Measurements from ENCODE around the gene IFITM10. TPM values are rescaled to one million over a fixed set of nuclear protein-coding genes. Genes with fewer than 3 reads are reported as not detected.

The IFITM10 gene
- polyA plus RNA-seq, 1 of the 3 experiments (the other 2 are of a cell fraction) = 0.21 TPM

- H3K27me3 ChIP-seq (ENCODE audit: insufficient read depth) = peaks cover 8% of the 10 kb centered on the region; the same call in 1 of the 2 replicates
- POLR2A ChIA-PET = no interaction called here
Measured at GRCh38 chr11:1732418-1733008, 17.9 kb downstream of the IFITM10 start.

GRCh38 chr11:1731451-1732059, 18.8 kb downstream of the IFITM10 start:
- H3K27me3 ChIP-seq (ENCODE audit: insufficient read depth) = peaks cover 8% of the 10 kb centered on the region; the same call in 1 of the 2 replicates
- H3K4me2 ChIP-seq = no peak overlapping the region
- no peak for DNase-seq
- H3K9me3 ChIP-seq = no peaks in the 10 kb centered on the region
- no peak overlapping the region for H3K4me3 ChIP-seq (ENCODE audit: low read depth in 2 of 2, low read length in 1 of 2)
- peaks cover 0 to 40% of the 10 kb centered on the region in 2 experiments; a peak in 1 of 4 replicates for H3K4me1 ChIP-seq (ENCODE audit: control insufficient read depth in 1 of 2, insufficient read depth in 2 of 2, low read depth in 1 of 2, low read length in 1 of 2)
- H3K9ac ChIP-seq = no peak overlapping the region
- no peak overlapping the region for H2AFZ ChIP-seq (ENCODE audit: low read depth)
- H3K36me3 ChIP-seq (replicated peaks in 1 of 2; ENCODE audit: control insufficient read depth in 1 of 2, insufficient read depth in 2 of 2, low read length in 1 of 2) = no peaks in the 10 kb centered on the region
- 36% methylated on average over 5 of the region's 5 CpGs for WGBS (ENCODE audit: low lambda C conversion rate)
- no peaks in the 10 kb centered on the region for H3K79me2 ChIP-seq (ENCODE audit: insufficient read depth)
- H3F3A ChIP-seq (replicated peaks; ENCODE audit: insufficient read depth) = peaks cover 8% of the 10 kb centered on the region
- no peak overlapping the region for H3K27ac ChIP-seq (ENCODE audit: low read depth in 2 of 2, low read length in 1 of 2)
- ChIA-PET CTCF (no interaction called here), POLR2A (no interaction called here)
- no peaks in the 10 kb centered on the region for H3K9me2 ChIP-seq
- H4K20me1 ChIP-seq (ENCODE audit: insufficient read depth) = no peaks in the 10 kb centered on the region
- TF ChIP-seq TAF1 (IDR thresholded peaks at IDR 0.05; ENCODE audit: borderline replicate concordance, low read depth, low read length) = no peak
- TF ChIP-seq, protein P1, sequence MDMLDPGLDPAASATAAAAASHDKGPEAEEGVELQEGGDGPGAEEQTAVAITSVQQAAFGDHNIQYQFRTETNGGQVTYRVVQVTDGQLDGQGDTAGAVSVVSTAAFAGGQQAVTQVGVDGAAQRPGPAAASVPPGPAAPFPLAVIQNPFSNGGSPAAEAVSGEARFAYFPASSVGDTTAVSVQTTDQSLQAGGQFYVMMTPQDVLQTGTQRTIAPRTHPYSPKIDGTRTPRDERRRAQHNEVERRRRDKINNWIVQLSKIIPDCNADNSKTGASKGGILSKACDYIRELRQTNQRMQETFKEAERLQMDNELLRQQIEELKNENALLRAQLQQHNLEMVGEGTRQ (IDR thresholded peaks at IDR 0.05; ENCODE audit: borderline replicate concordance, low read depth, low read length) = no peak
- no peak for TF ChIP-seq RFX5 (IDR thresholded peaks at IDR 0.05; ENCODE audit: low read length)
- no peak for TF ChIP-seq SIN3A (IDR thresholded peaks at IDR 0.05; ENCODE audit: borderline replicate concordance, low read depth, low read length)
- no peak for TF ChIP-seq YY1 (IDR thresholded peaks at IDR 0.05; ENCODE audit: low read depth)
- no peak for TF ChIP-seq POLR2AphosphoS5 (IDR thresholded peaks at IDR 0.05; ENCODE audit: low read depth, low read length)
- no peak for TF ChIP-seq CHD2 (IDR thresholded peaks at IDR 0.05; ENCODE audit: low read length, partially characterized antibody)
- TF ChIP-seq NRF1 (IDR thresholded peaks at IDR 0.05; ENCODE audit: low read depth, low read length) = no peak
- TF ChIP-seq, protein P2, sequence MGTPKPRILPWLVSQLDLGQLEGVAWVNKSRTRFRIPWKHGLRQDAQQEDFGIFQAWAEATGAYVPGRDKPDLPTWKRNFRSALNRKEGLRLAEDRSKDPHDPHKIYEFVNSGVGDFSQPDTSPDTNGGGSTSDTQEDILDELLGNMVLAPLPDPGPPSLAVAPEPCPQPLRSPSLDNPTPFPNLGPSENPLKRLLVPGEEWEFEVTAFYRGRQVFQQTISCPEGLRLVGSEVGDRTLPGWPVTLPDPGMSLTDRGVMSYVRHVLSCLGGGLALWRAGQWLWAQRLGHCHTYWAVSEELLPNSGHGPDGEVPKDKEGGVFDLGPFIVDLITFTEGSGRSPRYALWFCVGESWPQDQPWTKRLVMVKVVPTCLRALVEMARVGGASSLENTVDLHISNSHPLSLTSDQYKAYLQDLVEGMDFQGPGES (IDR thresholded peaks at IDR 0.05; ENCODE audit: low read depth, low read length) = no peak
- TF ChIP-seq TCF12 (IDR thresholded peaks at IDR 0.05) = no peak
- TF ChIP-seq RCOR1 (IDR thresholded peaks at IDR 0.05; ENCODE audit: low read length) = no peak
- TF ChIP-seq SMC3 (IDR thresholded peaks at IDR 0.05; ENCODE audit: low read depth, low read length) = no peak
- no peak for TF ChIP-seq MEF2A (IDR thresholded peaks at IDR 0.05; ENCODE audit: borderline replicate concordance, low read depth)
- TF ChIP-seq USF1 (IDR thresholded peaks at IDR 0.05; ENCODE audit: borderline replicate concordance, low read depth) = no peak
- TF ChIP-seq RXRA (IDR thresholded peaks at IDR 0.05; ENCODE audit: borderline replicate concordance, low read depth) = no peak
- no peak for TF ChIP-seq NFIC (IDR thresholded peaks at IDR 0.05; ENCODE audit: borderline replicate concordance)
- no peak for TF ChIP-seq CTCF (IDR thresholded peaks at IDR 0.05)
- TF ChIP-seq FOSL2 (IDR thresholded peaks at IDR 0.05; ENCODE audit: borderline replicate concordance, low read depth) = no peak
- TF ChIP-seq, protein P3, sequence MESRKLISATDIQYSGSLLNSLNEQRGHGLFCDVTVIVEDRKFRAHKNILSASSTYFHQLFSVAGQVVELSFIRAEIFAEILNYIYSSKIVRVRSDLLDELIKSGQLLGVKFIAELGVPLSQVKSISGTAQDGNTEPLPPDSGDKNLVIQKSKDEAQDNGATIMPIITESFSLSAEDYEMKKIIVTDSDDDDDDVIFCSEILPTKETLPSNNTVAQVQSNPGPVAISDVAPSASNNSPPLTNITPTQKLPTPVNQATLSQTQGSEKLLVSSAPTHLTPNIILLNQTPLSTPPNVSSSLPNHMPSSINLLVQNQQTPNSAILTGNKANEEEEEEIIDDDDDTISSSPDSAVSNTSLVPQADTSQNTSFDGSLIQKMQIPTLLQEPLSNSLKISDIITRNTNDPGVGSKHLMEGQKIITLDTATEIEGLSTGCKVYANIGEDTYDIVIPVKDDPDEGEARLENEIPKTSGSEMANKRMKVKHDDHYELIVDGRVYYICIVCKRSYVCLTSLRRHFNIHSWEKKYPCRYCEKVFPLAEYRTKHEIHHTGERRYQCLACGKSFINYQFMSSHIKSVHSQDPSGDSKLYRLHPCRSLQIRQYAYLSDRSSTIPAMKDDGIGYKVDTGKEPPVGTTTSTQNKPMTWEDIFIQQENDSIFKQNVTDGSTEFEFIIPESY (IDR thresholded peaks at IDR 0.05; ENCODE audit: borderline replicate concordance, low read depth) = no peak
- no peak for TF ChIP-seq TEAD4 (IDR thresholded peaks at IDR 0.05; ENCODE audit: borderline replicate concordance, insufficient read depth)

More at GRCh38 chr11:1732418-1733008, 17.9 kb downstream of the IFITM10 start:
- Histone ChIP-seq H3K4me3 (ENCODE audit: low read depth in 2 of 2, low read length in 1 of 2) (no peak overlapping the region), H3K27ac (ENCODE audit: low read depth in 2 of 2, low read length in 1 of 2) (no peak overlapping the region), H3F3A (replicated peaks; ENCODE audit: insufficient read depth) (peaks cover 8% of the 10 kb centered on the region), H3K36me3 (replicated peaks in 1 of 2; ENCODE audit: control insufficient read depth in 1 of 2, insufficient read depth in 2 of 2, low read length in 1 of 2) (no peaks in the 10 kb centered on the region), H2AFZ (ENCODE audit: low read depth) (no peak overlapping the region), H3K9me2 (no peaks in the 10 kb centered on the region), H3K4me2 (no peak overlapping the region), H3K79me2 (ENCODE audit: insufficient read depth) (no peaks in the 10 kb centered on the region), H3K4me1 (ENCODE audit: control insufficient read depth in 1 of 2, insufficient read depth in 2 of 2, low read depth in 1 of 2, low read length in 1 of 2) (peaks cover 0 to 38% of the 10 kb centered on the region in 2 experiments; a peak in 1 of 4 replicates), H4K20me1 (ENCODE audit: insufficient read depth) (no peaks in the 10 kb centered on the region), H3K9me3 (no peaks in the 10 kb centered on the region), H3K9ac (no peak overlapping the region)
- DNase-seq = no peak
- WGBS (ENCODE audit: low lambda C conversion rate) = 51% methylated on average over 4 of the region's 13 CpGs
- TF ChIP-seq FOSL2 (IDR thresholded peaks at IDR 0.05; ENCODE audit: borderline replicate concordance, low read depth) (no peak), GABPA (IDR thresholded peaks at IDR 0.05; ENCODE audit: low read depth) (no peak)
- CTCF ChIA-PET = interaction anchor here (1.0 to 3.0 kb wide), 2 partner anchors 39 to 80 kb away, joined by 4 to 19 read pairs; no protein-coding TSS in a partner anchor

Data from SK-N-SH (cell line).